G401.6 (cell line): ENCODE results near the gene GPC3.
A peak's percentile ranks its signal among the peaks of the same experiment; 100 is the strongest.

ENCODE experiments used
- FAIRE-seq: peaks from 2 replicates; lab custom pipeline; 2012; peaks lifted over from hg19 to GRCh38; lab: Jason Lieb, UNC

Gene GPC3

DNA sequence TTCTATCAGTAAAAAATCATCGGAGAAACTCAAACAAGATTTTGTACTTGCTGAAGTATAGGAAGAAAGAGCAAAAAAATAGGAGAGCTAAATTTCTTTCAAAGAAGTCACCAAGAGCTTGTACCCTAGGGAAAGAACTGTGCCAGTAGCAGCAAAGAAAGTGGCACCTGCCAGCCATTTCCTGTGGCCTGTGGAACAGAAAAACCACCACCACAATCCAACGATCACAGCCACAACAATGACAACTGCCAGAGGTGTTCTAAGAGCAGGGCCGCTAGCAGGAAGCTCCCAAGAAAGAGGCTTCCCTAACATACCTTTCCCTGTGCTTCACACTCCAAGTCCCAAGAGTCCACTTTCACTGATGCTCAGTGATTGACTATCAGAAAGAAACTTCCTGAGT is 304.0 kb downstream of the GPC3 start:
- no peak for FAIRE-seq

DNA sequence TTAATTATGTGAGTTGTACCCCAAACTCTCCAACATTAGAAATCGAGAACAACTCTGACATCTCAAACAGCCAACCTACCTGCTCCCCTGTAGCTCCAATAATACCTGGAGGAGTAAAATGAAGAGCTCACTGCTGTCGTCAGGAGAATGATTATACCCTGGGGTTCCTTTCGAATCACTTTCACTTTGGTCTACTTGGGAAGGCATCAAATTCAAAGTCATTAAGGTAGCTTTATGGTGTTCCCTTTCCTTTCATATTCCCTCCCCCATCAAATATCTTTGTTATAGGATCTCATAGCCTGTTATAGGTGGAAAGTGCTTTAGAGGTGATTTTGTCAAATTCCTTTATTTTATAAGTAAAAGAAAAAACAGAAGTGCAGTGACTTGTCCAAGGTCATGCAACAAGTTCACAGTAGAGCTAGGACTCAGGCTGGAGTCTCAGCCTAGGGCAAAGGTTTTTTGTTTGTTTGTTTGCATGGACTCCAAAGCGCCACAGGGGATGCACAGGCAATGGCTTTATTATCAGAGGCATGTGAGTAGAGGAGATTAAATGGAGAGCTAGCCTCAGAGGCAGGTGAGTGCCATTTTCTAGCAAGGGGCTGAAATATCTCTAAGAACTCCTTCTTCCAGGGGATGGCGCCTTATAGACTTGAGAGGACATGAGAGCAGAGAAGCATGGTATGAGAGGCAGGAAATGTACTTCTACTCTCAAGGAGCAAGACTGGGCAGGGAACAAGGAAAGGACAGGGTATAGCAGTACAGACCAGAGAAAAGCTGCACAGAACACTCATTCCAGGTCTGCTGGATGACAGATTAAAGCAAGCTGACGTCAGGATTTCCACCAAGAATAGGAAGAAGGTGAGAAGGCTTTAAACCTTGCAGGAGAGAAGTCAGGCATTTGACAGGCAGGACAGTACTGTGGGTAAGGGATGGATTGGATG is 308.0 kb downstream of the GPC3 start:
- FAIRE-seq: no peak

DNA sequence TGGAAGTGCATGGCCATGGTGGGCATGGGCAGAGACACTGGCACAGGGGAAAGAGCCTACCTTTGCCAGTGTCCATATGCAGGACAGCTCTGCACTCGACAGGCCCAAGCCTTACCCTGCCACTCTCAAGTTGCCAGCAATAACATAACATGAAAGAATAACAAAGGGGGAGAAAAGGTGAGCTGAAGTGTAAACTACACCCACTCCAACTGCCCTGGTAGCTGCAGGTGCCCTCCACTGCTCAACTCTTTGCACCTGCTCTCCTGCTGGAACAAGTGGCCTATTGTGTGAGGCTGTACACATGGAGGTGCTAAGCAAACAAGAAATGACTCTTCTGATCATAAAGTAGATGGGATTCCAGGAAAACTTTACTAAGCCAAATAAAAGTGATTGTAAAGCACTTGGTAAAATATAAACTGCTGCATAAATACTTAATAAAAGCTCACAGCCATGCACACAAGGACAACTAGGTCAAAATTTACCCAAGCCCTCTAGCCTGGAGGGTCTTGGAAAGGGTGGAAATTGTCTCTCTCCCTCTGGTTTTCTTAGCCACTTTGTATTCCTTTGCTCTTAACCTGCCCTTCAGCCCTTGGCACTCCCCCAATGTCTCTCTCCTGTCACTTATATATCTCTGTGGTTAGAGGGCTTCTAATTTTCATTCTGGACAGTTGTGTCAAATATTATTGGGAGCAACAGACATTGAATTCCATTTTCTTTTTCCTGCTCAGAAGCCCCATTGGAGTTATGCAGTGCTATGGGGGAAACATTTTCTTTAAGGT is 308.9 kb downstream of the GPC3 start:
- no peak for FAIRE-seq

DNA sequence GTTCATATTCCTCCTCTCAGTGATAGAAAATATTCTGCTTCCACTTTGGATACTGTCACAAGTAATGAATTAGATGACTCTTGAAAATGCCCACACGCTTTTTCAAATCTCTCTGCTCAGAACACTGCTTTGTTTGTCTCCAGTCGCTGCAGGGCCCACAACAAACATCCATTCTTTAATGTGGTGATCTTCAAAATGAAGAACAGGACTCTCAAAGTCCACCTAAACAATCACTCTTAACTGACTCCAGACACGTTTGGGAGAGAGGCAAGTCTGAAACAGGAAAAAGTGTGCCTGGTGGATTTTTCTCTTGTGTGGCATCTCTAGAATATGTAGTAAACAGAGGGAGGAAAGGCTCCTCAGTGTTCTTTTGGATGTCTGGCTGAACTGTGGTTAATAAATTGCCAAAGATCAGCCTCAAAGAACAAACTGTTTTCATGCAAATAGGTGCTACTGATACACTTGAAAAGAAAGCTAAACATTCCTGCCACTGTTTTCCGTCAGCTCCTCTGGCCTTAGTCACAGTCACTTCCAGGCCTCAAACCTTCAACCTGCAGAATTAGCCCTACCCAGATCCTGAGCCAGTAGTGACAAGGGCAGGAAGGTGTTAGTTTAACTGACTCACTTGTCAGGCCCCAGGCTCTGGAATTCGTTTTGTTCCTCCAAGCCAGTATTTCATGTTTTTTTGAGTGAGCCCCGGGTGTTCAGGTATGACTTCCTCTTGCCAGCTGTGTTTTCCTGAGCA is 310.5 kb downstream of the GPC3 start:
- FAIRE-seq: no peak

DNA sequence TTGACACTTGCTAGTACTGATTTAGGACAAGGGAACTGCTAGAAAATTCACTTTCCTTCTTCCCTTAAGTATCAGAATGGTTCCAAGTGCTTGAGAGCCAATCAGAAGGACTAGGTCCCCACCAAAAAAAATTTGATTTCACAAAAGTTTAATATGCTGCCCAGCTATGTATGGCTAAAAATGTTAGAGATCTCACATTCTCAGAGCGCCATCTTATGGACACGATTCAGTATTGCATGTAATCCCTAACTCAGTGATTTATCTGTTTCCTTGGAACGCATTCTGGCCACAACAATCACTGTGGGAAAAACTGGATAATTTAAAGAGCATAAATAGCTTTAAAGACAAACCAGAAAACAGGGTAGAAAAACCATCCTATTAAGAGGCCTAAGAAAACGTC is 315.0 kb downstream of the GPC3 start:
- FAIRE-seq: peak; percentile 83

DNA sequence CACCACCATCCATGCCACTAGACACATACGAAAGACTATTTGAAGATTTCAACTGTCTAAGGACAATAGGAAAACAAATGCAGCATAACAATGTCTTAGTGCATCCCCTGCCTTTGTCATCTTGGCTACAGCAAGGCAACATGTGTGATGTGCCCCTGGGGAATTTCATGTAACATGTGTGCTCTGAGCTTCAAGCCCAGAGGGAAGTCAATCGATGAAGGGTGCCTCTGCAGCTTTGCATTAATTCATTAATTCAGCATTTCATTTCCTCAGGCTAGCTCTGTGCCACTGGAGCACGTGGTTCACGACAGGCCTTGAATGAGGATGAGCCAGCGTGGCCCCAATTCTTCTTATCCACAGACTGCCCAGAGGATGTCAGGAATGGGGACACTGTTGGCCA is 316.2 kb downstream of the GPC3 start:
- FAIRE-seq: no peak

DNA sequence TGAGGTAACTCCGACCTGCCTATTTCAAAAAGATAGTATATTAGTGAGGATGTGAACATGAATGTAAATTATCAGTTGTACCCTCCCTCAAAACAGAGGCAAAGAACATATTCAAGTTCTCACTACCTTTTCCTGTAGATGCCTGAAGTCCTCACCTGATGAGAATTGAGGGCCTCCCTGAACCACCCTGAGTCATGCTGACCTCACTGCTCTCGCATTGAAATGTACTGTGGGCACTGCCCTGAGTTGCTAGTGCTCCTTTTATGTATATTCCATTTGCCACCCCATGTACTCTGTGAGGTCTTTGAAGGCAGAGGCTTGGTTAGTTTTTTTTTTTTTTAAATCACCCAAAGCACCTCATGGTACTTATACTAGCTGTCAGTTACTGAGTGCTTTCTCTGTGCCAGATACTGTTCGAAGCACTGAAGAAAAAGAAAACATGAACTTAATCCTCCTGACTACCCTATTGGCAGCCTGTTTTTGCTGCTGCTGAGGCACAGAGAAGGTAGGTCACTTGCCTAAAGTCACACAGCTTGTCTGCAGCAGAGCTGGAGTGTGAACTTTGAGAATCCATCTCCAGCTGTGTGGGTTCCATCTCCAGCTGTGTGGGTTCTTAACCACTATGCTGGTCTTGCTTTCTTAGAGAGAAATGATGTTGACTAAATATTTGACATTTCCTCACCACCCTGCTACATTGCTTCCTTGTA is 317.0 kb downstream of the GPC3 start:
- no peak for FAIRE-seq

DNA sequence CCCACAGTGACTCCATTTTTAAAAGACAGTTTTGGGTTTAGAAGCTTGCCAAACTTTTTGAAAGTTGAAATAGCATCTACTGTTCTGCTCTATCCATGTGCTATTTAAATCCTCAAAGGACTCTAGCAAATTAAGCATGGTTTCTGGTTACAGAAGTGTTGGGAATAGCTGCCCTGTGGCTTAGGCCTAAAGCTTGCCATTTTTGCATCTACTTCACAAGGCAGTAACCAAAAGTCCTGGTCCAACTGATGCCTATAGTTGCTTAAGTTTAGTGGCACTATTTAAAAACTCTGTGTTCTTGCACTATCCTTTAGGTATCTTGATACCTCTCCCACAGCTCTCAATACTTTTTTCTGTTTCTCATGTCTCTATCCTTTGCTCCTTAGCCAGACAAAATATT is 319.1 kb downstream of the GPC3 start:
- FAIRE-seq: no peak

DNA sequence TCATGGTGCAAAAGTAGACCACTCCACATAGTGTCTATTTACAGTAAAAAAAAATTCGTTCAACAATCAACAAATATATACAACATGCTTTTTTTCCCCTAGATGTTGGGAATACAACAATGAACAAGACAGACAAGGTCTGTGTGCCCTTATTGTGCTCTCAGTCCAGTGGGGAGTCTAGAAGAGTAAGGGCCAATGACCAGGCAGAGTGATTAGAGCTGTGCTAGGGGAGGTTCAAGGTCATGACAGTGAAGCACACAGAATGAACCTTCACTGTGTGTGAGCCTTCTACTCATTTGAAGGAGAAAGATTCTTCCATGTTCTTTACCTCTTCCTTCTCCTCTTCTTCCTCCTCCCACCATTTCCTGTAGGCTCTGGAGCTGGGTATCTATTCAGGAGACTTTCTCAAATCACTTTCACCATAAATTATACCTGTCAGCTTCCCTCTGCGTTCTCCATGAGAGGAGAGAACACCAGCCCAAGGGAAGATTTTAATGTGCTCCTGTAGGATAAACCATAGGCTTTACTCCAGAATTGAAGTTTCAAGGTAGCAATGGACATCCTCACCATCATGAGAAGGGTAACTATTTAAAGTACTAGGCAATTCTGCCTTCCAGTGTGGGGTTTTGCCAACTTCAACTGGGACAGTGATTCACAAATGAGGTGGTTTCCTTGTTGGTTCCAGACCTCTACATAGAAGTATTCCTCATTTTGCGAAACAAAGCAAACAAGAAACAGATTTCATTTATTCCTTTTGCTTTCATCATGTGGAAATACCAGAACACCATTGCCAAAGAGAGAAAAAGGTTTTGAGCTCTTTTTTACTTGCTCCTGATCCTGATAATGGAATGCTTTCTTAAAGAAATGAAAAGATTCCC is 323.2 kb downstream of the GPC3 start:
- no peak for FAIRE-seq

DNA sequence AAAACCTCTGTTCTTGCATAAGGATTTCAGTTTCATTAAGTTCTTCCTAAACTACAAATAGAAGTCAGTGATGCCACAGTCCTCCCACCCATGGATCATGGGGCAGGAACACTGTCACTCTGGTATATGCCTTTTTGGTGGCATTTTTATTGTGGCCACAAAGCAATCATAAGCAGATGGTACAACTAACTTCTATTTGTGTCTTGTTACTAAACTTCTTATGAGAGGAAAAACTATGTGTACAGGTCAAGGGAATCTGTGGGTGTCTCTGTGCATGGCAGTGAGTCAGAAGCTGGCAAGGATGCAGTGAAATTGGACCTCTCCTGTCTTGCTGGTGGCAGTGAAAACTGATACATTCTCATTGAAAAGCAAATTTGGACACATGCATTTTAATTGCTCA is 325.1 kb downstream of the GPC3 start:
- no peak for FAIRE-seq

DNA sequence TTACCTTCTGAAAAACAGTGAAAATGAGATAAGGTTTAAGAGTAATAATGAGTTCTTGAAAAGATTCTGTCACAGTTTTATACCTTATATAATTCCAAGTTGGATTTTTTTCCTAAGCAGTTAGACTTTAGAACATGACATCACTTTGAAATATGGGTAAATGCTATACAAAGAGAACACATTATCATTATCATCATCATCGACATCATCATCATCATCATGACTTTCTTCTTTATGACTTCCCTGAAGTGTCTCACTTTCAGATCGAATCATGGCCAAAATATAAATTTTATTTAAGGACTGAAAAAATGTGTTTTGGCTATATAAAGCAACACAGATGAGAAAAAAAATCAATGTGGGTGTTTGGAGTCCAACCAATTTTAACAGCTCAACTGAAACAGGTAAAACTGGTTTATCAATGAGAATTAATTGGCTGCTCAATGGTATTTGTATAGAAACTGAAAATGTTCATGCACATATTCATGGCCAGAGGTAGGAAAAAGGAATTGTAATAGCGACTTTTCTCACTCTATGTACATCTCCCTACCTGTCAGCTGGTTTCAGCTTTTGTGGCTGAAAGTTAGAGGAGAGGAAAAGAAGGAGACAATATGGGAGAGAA is 327.0 kb downstream of the GPC3 start:
- FAIRE-seq: peak; percentile 17

DNA sequence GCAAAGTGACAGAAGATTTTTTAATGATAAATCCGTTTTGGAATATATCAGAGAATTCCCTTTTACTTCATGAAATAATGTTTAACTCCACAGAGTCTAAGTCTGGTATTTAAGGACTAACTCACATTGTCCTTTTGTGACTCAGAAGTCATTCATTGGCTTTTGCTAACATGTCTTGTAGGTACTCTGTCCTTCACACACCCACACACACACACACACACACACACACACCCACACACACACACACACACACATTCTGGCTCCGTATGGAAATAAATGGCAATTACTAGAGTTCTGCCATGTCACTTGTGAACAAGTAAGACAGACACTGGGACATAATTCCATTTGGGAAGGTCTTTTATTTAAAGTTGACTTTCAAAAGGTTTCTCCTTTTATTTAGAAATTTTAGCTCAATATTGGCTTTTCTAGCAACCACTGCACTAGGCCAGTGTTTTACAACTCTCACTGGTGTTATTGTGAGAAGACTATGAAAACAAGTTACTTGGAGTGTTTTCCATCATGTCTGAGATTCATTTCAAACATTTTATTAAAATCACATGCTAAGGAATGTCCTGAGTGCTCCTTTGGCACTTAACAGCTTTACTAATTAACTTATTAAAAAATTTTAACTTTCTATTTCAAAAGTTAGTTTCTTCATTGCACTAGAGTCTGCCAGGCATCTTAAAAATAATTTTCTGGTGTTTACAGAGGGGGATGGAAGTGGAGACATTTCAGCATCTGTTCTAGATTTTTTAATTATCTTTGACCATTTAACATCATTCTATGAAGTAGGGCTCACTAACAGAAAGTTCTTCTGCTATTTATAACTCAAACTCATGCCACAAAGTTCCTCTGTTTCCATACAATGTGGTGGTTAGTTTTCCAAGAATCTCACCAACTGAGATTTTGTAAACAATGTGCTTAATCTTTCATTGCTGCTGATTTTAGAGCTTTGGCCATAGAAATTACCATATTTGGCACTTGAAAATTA is 329.8 kb downstream of the GPC3 start:
- no peak for FAIRE-seq

DNA sequence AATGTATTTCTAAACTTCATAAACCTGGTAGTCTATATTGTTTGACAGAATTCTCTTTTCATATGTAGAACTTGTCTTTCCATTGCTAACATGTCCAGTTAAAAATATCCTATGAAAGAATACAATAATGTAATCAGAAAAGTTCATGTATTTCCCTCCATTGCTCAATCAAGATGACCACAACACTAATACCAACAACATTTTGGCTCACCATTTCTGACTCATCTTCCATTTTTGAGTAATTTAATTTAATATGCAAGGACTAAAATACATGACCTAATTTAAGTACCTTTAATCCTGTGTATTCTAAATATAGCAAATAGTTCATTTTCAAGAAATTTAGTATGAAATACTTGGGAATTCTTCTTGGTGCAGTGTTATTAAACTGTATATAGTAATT is 330.6 kb downstream of the GPC3 start:
- peak; percentile 27 for FAIRE-seq

DNA sequence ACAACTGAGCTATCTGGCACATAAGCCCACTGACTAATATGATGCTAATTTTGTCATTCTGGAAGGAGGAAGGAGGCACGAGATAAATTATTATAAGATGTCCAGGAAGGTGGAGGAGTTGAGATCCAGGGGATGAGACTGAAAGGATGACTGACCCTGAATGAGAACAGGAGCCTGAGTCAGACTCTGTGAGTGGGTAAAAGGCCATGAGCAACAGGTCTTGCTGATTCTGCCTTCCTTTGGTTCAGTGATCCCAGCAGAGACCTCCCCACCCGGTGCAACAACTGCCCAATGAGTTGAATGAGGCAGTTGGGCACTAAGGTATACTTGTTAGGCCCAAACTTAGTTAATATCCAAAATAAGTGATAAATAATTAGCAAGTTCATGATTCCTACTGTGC is 332.0 kb downstream of the GPC3 start:
- no peak for FAIRE-seq

DNA sequence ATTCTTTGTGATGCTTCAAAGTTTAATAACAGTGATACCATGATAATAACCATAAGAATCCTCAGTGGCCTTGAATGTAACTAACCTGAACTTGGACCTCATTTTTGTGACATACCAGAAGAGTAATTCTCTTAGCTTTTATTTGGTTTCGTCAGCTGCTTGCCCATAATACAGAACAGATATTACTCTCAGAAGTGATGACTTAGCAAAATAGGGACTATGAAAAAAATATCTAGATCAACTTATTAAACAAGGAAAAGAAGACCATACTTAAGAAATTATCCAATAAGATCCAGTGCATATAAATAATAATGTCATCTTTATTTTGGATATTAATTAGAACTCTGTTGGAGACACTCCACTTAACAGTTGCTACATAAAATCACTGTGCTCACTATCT is 333.2 kb downstream of the GPC3 start:
- no peak for FAIRE-seq

DNA sequence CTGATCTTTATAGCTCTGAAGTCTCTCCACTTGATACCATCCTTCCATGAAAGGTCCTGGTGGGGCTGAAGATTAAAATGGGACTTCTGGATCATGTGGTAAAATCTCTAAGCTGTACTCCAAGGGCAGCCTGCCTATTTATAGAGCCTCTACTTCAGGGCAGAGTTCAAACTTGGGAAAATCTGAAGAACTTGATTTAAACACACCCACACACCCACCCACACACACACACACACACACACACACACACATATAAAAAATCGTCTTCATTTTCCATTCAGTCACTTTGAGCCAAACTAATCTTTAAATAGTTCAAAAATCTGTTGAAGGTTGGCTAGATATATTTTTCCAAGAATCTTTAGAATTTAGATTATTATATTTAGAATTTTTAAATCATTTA is 335.2 kb downstream of the GPC3 start:
- no peak for FAIRE-seq

DNA sequence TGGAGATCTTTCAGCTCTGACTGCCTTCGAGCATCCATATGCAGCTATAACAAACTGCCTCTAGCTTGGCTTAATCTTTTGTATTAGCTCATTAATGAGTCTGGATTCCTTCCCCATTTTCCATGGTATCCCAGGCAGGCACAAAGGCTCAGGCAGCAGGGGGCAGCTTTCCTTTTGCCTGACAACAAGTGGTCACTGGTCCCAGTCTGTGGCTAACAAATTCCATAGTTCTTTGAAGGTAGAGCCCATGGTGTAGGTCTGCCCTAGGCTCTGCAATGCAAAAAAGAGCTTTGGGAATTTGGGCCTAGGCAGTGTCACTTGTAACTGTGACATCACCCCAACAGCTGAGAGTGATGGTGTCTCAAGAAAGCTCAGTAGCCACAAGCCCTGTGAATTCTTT is 335.7 kb downstream of the GPC3 start:
- FAIRE-seq: no peak

DNA sequence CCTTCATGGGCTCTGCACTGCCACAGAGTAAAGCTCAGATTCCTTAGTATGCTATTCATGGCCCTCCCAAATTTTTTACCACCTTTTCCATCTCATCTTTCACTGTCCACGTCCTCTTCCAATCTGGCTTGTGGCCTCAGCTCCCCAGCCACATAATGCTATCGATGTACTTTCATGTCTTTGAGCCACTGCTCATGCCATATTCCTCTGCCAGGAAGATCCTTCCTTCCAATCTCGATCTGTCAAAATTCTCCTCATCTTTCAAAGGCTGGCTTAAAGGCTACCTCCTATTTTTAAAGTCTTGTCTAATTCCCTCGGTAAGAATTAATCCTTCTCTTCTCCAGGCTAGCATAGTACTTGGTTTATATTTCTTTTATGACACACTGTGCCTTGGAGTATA is 336.8 kb downstream of the GPC3 start:
- FAIRE-seq: no peak

DNA sequence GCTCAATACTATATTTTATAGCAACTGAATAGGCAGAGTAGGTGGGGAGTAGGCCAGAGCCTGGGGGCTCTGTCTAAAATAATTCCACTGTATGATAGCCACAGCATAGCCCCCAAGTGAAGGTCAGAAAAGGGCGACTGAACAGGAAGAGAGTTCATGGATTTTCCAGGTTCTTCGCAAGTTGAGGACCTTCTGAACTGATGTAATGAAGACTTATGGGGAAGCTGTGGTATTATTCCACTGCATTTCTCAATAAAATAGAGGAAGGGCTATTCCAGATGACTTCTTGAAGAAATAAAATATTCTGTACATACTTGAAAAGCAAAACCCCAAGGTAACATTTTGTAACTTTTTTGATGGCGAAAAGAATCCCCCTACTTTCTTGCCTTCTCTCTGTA is 338.7 kb downstream of the GPC3 start:
- no peak for FAIRE-seq
